ENCODE data around the gene CRAMP1. TPM values are rescaled to one million over a fixed set of nuclear protein-coding genes. Genes with fewer than 3 reads are reported as not detected.

Gene CRAMP1
- 33.0 and 38.4 TPM in 2 replicates for total RNA-seq (2021)
- Bru-seq, nascent RNA, result percentile 70 among the genes with signal in this experiment
- percentile 82 among the genes with signal in this experiment for BruChase-seq, experiment 1, labeled RNA remaining after a 2-hour chase
- BruChase-seq, experiment 2, labeled RNA remaining after a 6-hour chase, result percentile 82 among the genes with signal in this experiment
- long read RNA-seq, partial matches to known transcripts, result 8 of 13 reads
- long read RNA-seq, other reads (novel, unspliced or antisense), result 5 of 13 reads

- intact Hi-C loops (cut with micrococcal nuclease; ENCODE audit: unreplicated experiment), result no loop called here
- TF ChIP-seq EZH2 (IDR thresholded peaks at IDR 0.05; ENCODE audit: borderline replicate concordance, low read depth, low read length, poor library complexity, severe bottlenecking) (no peak), CTCF (conservative IDR thresholded peaks at IDR 0.05; ENCODE audit: low read depth, low read length) (no peak)
- peak within 1 kb of the TSS; percentile 87 for H3K4me3 ChIP-seq (ENCODE audit: low read depth, low read length, poor library complexity, severe bottlenecking)
- peak; percentile 33 for DNase-seq (ENCODE audit: low spot score)
- ChIA-PET POLR2A (ENCODE audit: low non-redundant PET) (interaction anchor here (0.5 to 0.7 kb wide), 3 partner anchors 33 to 128 kb away, joined by 3 to 4 read pairs (median 3); no protein-coding TSS in a partner anchor), CTCF (interaction anchor here (0.7 kb wide), 1 partner anchor 85 kb away, joined by 3 read pairs; no protein-coding TSS in a partner anchor)
- no TSS peak for BruUV-seq (replicated peaks)
- H3K27me3 ChIP-seq (replicated peaks; ENCODE audit: insufficient read depth, low read depth, low read length, poor library complexity), result no peaks in the 10 kb centered on the region
- no peaks in the 10 kb centered on the region for H3K9me3 ChIP-seq (ENCODE audit: low read depth, low read length, poor library complexity, severe bottlenecking)
- peaks cover 12% of the 10 kb centered on the region for H3K36me3 ChIP-seq (ENCODE audit: insufficient read depth, low read length, poor library complexity, severe bottlenecking)
- H3K4me1 ChIP-seq (ENCODE audit: insufficient read depth, low read length, poor library complexity, severe bottlenecking), result peaks cover 14% of the 10 kb centered on the region
- peak within 1 kb of the TSS; percentile 78 for H3K27ac ChIP-seq (ENCODE audit: low read depth, low read length, poor library complexity, severe bottlenecking)
Observed at GRCh38 chr16:1612320-1613111, at the start of gene CRAMP1. Gene CRAMP1, plus strand, starts transcription at chr16:1612360. Its CDS starts 2,280 bp downstream, at chr16:1614640.

GRCh38 chr16:1563786-1564185 lies 48.4 kb upstream of the CRAMP1 start:
- H3K4me1 ChIP-seq (ENCODE audit: insufficient read depth, low read length, poor library complexity, severe bottlenecking), result no peaks in the 10 kb centered on the region
- H3K9me3 ChIP-seq (ENCODE audit: low read depth, low read length, poor library complexity, severe bottlenecking), result no peaks in the 10 kb centered on the region
- ChIA-PET CTCF (no interaction called here), POLR2A (ENCODE audit: low non-redundant PET) (no interaction called here)
- H3K4me3 ChIP-seq (ENCODE audit: low read depth, low read length, poor library complexity, severe bottlenecking), result no peak overlapping the region
- no peak overlapping the region for H3K27ac ChIP-seq (ENCODE audit: low read depth, low read length, poor library complexity, severe bottlenecking)
- H3K36me3 ChIP-seq (ENCODE audit: insufficient read depth, low read length, poor library complexity, severe bottlenecking), result peaks cover 3% of the 10 kb centered on the region
- DNase-seq (ENCODE audit: low spot score), result no peak
- H3K27me3 ChIP-seq (replicated peaks; ENCODE audit: insufficient read depth, low read depth, low read length, poor library complexity), result no peaks in the 10 kb centered on the region
- TF ChIP-seq EZH2 (IDR thresholded peaks at IDR 0.05; ENCODE audit: borderline replicate concordance, low read depth, low read length, poor library complexity, severe bottlenecking) (no peak), CTCF (conservative IDR thresholded peaks at IDR 0.05; ENCODE audit: low read depth, low read length) (no peak)
- BruUV-seq (replicated peaks), result no TSS peak
- intact Hi-C loops (cut with micrococcal nuclease; ENCODE audit: unreplicated experiment), result no loop called here

GRCh38 chr16:1564325-1564724 lies 47.8 kb upstream of the CRAMP1 start:
- CTCF ChIA-PET, result no interaction called here
- H3K4me3 ChIP-seq (ENCODE audit: low read depth, low read length, poor library complexity, severe bottlenecking), result no peak overlapping the region
- no peaks in the 10 kb centered on the region for H3K9me3 ChIP-seq (ENCODE audit: low read depth, low read length, poor library complexity, severe bottlenecking)
- DNase-seq (ENCODE audit: low spot score), result no peak
- peaks cover 3% of the 10 kb centered on the region for H3K36me3 ChIP-seq (ENCODE audit: insufficient read depth, low read length, poor library complexity, severe bottlenecking)
- no peaks in the 10 kb centered on the region for H3K27me3 ChIP-seq (replicated peaks; ENCODE audit: insufficient read depth, low read depth, low read length, poor library complexity)
- H3K27ac ChIP-seq (ENCODE audit: low read depth, low read length, poor library complexity, severe bottlenecking), result no peak overlapping the region
- BruUV-seq (replicated peaks), result no TSS peak
- intact Hi-C loops (cut with micrococcal nuclease; ENCODE audit: unreplicated experiment), result no loop called here
- H3K4me1 ChIP-seq (ENCODE audit: insufficient read depth, low read length, poor library complexity, severe bottlenecking), result no peaks in the 10 kb centered on the region
- POLR2A ChIA-PET (ENCODE audit: low non-redundant PET), result no interaction called here
- TF ChIP-seq EZH2 (IDR thresholded peaks at IDR 0.05; ENCODE audit: borderline replicate concordance, low read depth, low read length, poor library complexity, severe bottlenecking), result no peak
- TF ChIP-seq CTCF (conservative IDR thresholded peaks at IDR 0.05; ENCODE audit: low read depth, low read length), result 0 out of 2 replicates have a peak, but pooled peaks have one; percentile 16

Measured in A673 (cell line).